GM18508 (cell line): ENCODE measurements around the gene EPN3.

Experiments used
- ATAC-seq: cut with Tn5 transposase; IDR thresholded peaks from one replicate; pipeline ENCODE4 v1.9.1; 2021; ENCODE audit warnings: moderate number of reproducible peaks; ENCODE audit not compliant: insufficient read depth, unreplicated experiment

Gene EPN3

DNA sequence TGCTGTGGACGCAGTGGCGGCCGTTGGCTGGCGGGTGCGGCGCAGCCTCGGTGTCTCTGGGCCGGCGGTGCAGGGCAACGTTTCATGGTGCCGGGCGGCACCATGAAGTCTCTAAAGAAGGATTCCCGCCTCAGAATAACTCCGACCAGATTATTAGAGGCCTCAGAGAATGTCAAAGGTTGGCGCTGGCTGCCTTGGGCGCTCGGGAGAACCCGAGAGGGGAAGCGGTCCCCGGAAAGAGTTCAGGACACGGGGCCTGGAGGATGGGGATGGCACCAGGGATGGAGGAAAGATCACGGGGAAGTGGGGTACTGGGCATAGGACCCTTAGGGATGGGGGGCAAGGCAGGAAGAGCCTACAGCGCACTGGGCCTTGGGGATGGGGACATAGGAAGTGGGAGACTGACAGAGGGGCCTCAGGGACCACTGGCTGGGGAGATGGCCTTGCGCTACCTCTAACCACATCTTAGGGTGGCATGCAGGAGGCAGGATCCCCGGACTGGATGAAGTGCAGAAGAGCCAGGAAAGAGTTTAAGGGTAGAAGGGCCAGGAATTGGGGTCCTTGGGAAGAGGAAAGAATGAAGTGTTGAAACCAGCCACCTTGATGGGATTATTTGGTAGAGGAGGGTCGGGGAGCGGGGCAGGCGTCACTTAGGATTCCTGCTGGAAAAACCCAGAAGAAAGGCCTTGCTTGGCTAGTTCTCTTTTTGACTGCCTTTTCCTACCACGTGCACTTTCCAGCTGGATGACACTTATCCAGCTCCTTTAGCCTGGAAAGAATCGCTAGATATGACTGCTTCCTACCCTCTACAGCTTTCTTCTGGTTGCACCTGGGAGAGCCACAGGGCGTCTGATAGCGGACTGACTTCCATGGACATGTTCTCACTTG is 23.7 kb upstream of the EPN3 start:
- ATAC-seq = no peak

DNA sequence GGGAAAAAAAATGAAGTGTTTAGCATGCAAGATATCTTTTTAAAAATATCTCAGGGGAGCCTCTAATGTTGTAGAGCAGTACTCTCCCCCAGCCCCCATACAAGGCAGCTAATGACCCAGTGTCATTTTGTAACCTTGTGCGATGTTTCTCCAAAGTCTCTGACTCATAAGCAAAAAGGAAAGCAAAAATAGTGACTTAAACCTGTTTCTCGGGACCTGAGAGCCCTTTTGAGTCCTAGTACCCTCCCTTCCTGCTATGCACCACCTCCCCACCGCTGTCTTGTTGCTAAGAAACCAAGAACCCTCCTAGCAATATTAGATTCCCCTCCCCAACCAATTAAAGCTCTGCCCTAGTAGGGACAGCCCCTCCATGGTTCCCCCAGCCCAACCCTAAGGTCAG is 21.5 kb upstream of the EPN3 start:
- ATAC-seq = peak; percentile 83

DNA sequence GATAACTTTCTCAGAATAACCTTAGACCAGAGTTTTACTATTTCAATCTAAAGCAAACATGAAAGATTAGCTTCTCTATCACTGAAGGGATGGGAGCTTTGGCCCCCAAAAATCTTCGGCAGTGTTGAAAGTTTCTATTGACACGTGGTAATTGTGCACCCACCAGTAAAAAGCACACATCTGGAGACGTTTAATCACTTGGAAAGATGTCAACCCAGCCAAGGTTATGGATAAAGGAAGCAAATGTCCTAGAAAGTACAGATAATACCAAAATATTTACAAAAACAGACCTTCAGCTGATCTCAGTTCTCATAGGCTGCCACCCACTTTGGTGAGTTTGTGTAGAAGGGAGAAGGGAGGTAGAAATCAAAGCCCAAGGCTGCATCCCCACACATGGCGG is 19.0 kb upstream of the EPN3 start:
- ATAC-seq = no peak

DNA sequence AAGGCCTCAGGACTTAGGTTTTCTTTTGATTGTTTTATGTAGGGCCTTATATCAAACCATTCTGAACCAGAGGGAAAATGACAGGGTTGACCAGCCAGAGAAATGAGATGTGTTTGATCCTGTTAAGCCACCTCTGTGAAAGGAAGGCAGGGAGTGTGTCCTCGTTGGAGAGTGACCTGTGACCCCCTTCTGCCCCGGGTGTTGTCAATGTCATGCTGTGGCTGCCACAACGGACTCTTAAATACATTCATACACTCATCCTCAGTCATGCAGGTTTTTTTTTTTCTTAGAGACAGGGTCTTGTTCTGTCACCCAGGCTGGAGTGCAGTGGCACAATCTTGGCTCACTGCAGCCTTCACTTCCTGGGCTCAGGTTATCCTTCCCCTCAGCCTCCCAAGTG is 18.1 kb upstream of the EPN3 start:
- no peak for ATAC-seq

- no peak for ATAC-seq
Measured at GRCh38 chr17:50514936-50515702, 17.4 kb upstream of the EPN3 start.

GRCh38 chr17:50517011-50517410 is 15.5 kb upstream of the EPN3 start:
- ATAC-seq = no peak

- no peak for ATAC-seq
Measured at GRCh38 chr17:50517504-50518383, 14.8 kb upstream of the EPN3 start.

GRCh38 chr17:50518384-50519023 is 14.0 kb upstream of the EPN3 start:
- ATAC-seq = no peak

GRCh38 chr17:50519141-50519834 is 13.2 kb upstream of the EPN3 start:
- no peak for ATAC-seq

GRCh38 chr17:50520483-50520882 is 12.1 kb upstream of the EPN3 start:
- ATAC-seq = no peak

- no peak for ATAC-seq
Measured at GRCh38 chr17:50521514-50521913, 11.0 kb upstream of the EPN3 start.

GRCh38 chr17:50522766-50523165 is 9.8 kb upstream of the EPN3 start:
- ATAC-seq = no peak

DNA sequence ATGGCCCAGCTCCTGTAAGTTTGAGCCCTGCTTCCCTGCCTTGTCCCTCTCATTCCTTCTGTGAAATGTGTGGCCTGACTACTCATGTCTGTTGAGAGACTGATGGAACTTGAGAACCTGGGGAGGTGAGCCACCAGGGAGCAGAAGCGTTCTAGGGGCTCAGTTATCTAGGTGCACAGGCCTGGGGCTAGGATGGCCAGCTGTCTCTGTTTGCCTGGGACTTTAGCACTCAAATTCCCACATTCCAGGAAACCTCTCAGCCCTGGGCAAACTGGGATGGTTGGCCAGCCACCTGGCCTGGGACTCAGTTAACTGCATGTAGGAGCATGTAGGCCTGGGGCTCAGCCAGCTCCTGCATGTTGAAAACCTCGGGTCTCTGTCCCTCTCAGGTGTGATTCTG is 9.3 kb upstream of the EPN3 start:
- ATAC-seq = no peak

- ATAC-seq = no peak
Measured at GRCh38 chr17:50524838-50525237, 7.7 kb upstream of the EPN3 start.

- no peak for ATAC-seq
Measured at GRCh38 chr17:50527155-50527762, 5.3 kb upstream of the EPN3 start.

DNA sequence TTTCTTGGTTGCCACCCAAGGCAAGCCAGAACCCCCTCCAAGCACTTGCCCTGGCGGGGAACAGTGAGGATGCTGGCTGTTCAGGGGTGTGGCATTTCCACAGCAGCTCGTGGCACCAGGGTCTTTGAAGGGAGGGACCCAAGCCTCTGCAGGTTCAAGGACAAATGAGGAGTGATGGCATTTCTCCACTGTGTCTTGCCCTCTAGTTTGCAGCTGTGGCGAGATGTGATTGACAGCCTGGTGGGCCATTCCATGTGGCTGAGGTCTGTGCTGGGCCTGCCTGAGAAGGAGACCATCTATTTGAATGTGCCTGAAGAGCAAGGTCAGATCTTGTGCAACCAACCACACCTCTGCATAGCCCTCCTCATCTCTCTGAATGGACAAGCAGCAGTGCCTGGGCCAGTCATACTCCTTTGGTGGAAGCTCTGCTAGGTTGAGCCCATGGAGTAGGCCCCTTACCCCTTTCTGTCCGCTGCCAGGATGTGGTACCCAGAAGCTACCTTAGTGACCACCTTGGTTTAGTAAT is 4.5 kb upstream of the EPN3 start:
- ATAC-seq = no peak

- ATAC-seq = no peak
Measured at GRCh38 chr17:50529849-50530248, 2.7 kb upstream of the EPN3 start.

DNA sequence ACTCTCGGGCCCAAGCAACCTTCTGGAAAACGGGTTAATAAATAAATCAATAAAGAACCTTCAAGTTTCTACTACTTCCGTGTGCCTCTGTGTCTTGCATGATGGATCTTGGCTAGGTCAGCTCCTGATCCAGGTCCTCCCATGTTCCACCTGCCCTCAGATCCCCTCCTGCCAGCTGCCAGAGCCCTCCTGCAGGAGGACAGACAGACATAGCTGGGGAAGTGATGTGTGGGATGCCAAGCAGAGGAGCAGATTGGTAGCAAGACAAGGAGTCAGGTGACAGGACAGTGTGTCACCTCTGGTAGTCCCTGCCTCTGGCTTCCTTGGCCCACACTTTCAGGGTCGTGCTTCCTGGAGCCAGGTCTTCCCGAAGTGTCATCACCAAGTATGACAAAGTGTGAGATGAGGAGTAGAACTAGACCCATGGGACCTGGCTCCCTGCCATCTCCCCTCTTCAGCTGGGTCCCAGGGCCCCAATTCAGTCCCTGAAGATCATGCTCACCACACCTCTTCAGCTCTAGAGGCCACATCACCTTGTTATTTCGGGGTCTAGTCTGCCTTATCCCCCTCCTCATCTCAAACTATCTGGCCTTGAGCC is 1.0 kb upstream of the EPN3 start:
- ATAC-seq = no peak

GRCh38 chr17:50533185-50533584 is 650 bp downstream of the EPN3 start:
- no peak for ATAC-seq
